Endodermal cell (in vitro differentiated cells): ENCODE measurements around the gene CDH13. TPM values are rescaled to one million over a fixed set of nuclear protein-coding genes. Genes with fewer than 3 reads are reported as not detected.

Experiments used
- DNase-seq: peaks from one replicate; pipeline ENCODE4 v3.0.0-alpha.2; 2017
- H3K27ac ChIP-seq: 2 replicates; pipeline ENCODE4 v1.5.1; 2013; ENCODE audit warnings: mild to moderate bottlenecking, low read depth, low read length, moderate library complexity
- H3K27me3 ChIP-seq: 2 replicates; pipeline ENCODE4 v1.6.1; 2013; ENCODE audit warnings: mild to moderate bottlenecking, low read length, moderate library complexity; ENCODE audit not compliant: insufficient read depth, control insufficient read depth, poor library complexity, severe bottlenecking
- H3K36me3 ChIP-seq: 2 replicates; pipeline ENCODE4 v1.7.0; 2013; ENCODE audit warnings: mild to moderate bottlenecking, low read length, moderate library complexity; ENCODE audit not compliant: control insufficient read depth, insufficient read depth
- H3K4me1 ChIP-seq: one replicate; pipeline ENCODE4 v1.7.0; 2013; ENCODE audit warnings: low read length; ENCODE audit not compliant: control insufficient read depth, insufficient read depth
- H3K4me3 ChIP-seq: 2 replicates; pipeline ENCODE4 v1.5.1; 2013; ENCODE audit warnings: mild to moderate bottlenecking, low read length, moderate library complexity
- H3K9ac ChIP-seq: 2 replicates; pipeline ENCODE4 v1.6.1; 2013; ENCODE audit warnings: mild to moderate bottlenecking, low read length, moderate library complexity; ENCODE audit not compliant: poor library complexity, severe bottlenecking; ENCODE audit errors: extremely low read depth
- H3K9me3 ChIP-seq: 2 replicates; pipeline ENCODE4 v1.6.1; 2013; ENCODE audit warnings: mild to moderate bottlenecking, low read length, moderate library complexity; ENCODE audit not compliant: control insufficient read depth
- H3K27ac Mint-ChIP-seq: 2 replicates; pipeline ENCODE4 v1.8.0; 2020; ENCODE audit warnings: mixed read lengths
- H3K27me3 Mint-ChIP-seq: 2 replicates; pipeline ENCODE4 v1.8.0; 2021; ENCODE audit warnings: mild to moderate bottlenecking, mixed read lengths; ENCODE audit not compliant: insufficient read depth
- H3K36me3 Mint-ChIP-seq: 2 replicates; pipeline ENCODE4 v1.8.0; 2020; ENCODE audit warnings: low read depth, mixed read lengths
- H3K4me1 Mint-ChIP-seq: 2 replicates; pipeline ENCODE4 v1.8.0; 2020; ENCODE audit warnings: mixed read lengths
- H3K4me3 Mint-ChIP-seq: 2 replicates; pipeline ENCODE4 v1.8.0; 2020; ENCODE audit warnings: mild to moderate bottlenecking, moderate library complexity, mixed read lengths
- H3K9me3 Mint-ChIP-seq: 2 replicates; pipeline ENCODE4 v1.8.0; 2020; ENCODE audit warnings: mild to moderate bottlenecking, mixed read lengths
- WGBS, 2 experiments: methylation state at CpG; one replicate each; pipeline versions ENCODE4 v1.1.5 to v1.1.7; 2013; ENCODE audit warnings: missing lambda C conversion rate in 2 of 2, mixed read lengths in 1 of 2; ENCODE audit not compliant: insufficient coverage in 1 of 2, insufficient read length in 1 of 2; 5-methylcytosine and 5-hydroxymethylcytosine counted together
- total RNA-seq, 2 donors: library from RNA; stranded (reverse); fragmentation: NEBNext Ultra II Directional in 1 of 2; extraction: Animal tissue kit (Norgen Biotek cat#: 25700) in 1 of 2; gene quantifications; 2 replicates in 1 of 2; 3 replicates in 1 of 2; pipeline ENCODE4 v1.2.1, GENCODE V29; 2021
- TF ChIP-seq, protein P1 (sequence below): fragments of 200-600 bp; sonication (generic); conservative IDR thresholded peaks from 2 replicates; pipeline ENCODE4 v1.5.0; 2021; ENCODE audit warnings: antibody characterized with exemption, mild to moderate bottlenecking

Gene CDH13
- total RNA-seq, 2 donors from 2014 or later = 0.86 to 1.8 TPM

DNA sequence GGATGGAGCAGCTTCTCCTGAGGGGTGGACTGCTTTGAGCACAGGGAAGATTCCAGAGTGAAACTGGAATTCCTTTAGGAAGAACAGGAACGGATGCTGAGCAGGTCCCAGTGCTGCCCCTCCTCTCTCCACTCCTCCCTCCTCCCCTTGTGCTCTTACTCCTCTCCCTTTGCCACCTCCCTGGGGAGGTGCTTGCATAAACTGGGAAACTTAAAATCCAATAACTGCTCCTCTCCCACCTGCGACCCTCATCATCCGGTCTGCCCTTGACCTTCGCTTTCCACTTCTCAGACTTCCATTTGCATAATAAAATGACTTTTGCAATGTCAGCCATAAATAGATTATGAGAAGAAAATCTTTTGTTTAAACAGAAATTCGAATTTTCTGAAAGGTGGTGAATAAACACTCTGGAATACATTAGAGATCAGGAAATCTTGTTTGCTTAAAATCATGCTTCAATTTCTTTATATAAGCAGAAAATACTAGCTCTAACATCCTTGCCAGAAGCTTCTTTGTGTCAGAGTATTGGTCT is 1204.8 kb downstream of the CDH13 start:
- WGBS, 2 experiments = 89% methylated on average over 5 of the region's 5 CpGs; no CpG with 5 or more reads in 1 of the 2 experiments
- peaks cover 30% of the 10 kb centered on the region for H3K4me1 Mint-ChIP-seq
- H3K27ac Mint-ChIP-seq = no peak overlapping the region

DNA sequence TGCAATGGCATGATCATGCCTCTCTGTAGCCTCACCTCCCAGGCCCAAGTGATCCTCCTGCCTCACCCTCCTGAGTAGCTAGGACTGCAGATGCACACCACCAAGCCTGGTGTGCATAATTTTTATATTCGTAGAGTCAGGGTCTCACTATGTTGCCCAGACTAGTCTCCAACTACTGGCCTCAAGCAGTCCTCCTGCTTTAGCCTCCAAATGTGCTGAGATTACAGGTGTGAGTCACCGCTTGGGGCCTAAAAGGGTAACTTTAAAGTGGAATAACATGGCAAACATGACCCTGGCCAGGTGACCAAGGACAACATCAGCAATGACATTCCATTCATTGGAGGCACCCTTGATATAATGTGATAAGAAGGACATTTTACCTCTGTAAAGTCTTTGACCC is 1207.2 kb downstream of the CDH13 start:
- no peak overlapping the region for H3K4me3 Mint-ChIP-seq
- WGBS, 2 experiments = 71 to 94% methylated on average over 1 to 2 of the region's 2 CpGs
- H3K9me3 ChIP-seq = peaks cover 52% of the 10 kb centered on the region
- no peak overlapping the region for H3K27ac ChIP-seq
- H3K9me3 Mint-ChIP-seq = peaks cover 36% of the 10 kb centered on the region
- H3K27ac Mint-ChIP-seq = no peak overlapping the region
- H3K9ac ChIP-seq = no peak overlapping the region
- H3K27me3 ChIP-seq = no peaks in the 10 kb centered on the region
- peaks cover 21% of the 10 kb centered on the region for H3K36me3 Mint-ChIP-seq
- DNase-seq = no peak
- no peaks in the 10 kb centered on the region for H3K27me3 Mint-ChIP-seq
- H3K36me3 ChIP-seq = no peaks in the 10 kb centered on the region
- H3K4me1 Mint-ChIP-seq = peaks cover 18% of the 10 kb centered on the region
- no peak overlapping the region for H3K4me3 ChIP-seq
- TF ChIP-seq, protein P1, sequence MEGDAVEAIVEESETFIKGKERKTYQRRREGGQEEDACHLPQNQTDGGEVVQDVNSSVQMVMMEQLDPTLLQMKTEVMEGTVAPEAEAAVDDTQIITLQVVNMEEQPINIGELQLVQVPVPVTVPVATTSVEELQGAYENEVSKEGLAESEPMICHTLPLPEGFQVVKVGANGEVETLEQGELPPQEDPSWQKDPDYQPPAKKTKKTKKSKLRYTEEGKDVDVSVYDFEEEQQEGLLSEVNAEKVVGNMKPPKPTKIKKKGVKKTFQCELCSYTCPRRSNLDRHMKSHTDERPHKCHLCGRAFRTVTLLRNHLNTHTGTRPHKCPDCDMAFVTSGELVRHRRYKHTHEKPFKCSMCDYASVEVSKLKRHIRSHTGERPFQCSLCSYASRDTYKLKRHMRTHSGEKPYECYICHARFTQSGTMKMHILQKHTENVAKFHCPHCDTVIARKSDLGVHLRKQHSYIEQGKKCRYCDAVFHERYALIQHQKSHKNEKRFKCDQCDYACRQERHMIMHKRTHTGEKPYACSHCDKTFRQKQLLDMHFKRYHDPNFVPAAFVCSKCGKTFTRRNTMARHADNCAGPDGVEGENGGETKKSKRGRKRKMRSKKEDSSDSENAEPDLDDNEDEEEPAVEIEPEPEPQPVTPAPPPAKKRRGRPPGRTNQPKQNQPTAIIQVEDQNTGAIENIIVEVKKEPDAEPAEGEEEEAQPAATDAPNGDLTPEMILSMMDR = no peak
- H3K4me1 ChIP-seq = no peaks in the 10 kb centered on the region

More for the DNA sequence above, 1204.8 kb downstream of the CDH13 start:
- no peaks in the 10 kb centered on the region for H3K27me3 Mint-ChIP-seq
- no peaks in the 10 kb centered on the region for H3K27me3 ChIP-seq
- H3K4me3 ChIP-seq = no peak overlapping the region
- TF ChIP-seq, protein P1 = no peak
- no peak overlapping the region for H3K27ac ChIP-seq
- no peaks in the 10 kb centered on the region for H3K4me1 ChIP-seq
- H3K9ac ChIP-seq = no peak overlapping the region
- H3K4me3 Mint-ChIP-seq = no peak overlapping the region
- H3K36me3 Mint-ChIP-seq = peaks cover 17% of the 10 kb centered on the region
- H3K36me3 ChIP-seq = no peaks in the 10 kb centered on the region
- peaks cover 25% of the 10 kb centered on the region for H3K9me3 Mint-ChIP-seq
- H3K9me3 ChIP-seq = peaks cover 28% of the 10 kb centered on the region
- no peak for DNase-seq

DNA sequence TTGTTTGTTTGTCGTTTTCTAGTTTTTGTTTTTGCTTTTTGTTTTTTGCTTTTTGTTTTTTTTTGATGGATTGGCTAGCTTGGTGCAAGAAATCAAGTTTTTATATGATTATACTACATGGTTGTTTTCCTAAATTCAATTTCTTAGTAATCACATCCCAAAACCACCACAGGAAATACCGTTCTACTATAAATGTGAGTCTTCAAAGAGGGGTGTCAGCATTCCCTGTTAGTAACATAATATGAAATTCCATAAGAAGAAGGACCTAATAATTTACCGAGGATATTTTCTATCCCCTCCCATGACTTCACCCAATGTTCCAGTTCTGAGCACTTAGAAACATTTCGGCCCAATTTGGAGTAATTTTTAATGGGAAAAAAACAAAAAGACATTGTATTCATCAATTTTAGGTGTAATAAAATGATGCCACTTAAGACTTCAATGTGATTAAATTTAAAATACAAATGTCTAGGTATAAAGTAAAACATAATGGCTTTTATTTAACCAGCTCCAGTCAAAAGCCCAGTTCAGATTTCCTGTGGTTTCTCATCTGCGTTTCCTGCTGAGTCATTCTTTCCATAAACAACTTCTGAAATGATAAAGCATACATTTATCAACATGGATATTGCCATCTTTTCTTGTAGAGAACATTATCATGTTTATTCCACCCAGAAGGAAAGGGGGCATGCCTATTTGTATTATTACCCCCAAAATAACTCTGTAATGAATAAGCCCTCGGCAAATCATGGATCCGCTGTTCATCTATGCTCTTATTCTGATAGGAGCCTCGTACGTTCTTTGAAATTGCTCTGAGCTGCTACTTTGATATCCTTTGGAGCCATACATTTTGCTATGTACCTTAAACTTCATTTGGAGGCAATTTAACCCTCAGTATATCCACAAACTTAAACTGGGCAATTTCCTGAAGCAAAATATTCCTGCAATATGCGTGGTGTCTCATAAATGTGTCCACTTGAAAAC is 1209.1 kb downstream of the CDH13 start:
- 80 to 92% methylated on average over 5 to 10 of the region's 10 CpGs for WGBS, 2 experiments
- H3K27ac ChIP-seq = peak overlapping the region; percentile 40
- H3K9ac ChIP-seq = no peak overlapping the region
- no peaks in the 10 kb centered on the region for H3K36me3 ChIP-seq
- no peaks in the 10 kb centered on the region for H3K27me3 ChIP-seq
- peaks cover 21% of the 10 kb centered on the region for H3K36me3 Mint-ChIP-seq
- H3K4me1 Mint-ChIP-seq = peaks cover 25% of the 10 kb centered on the region
- TF ChIP-seq, protein P1 = no peak
- no peak for DNase-seq
- H3K4me1 ChIP-seq = no peaks in the 10 kb centered on the region
- H3K9me3 ChIP-seq = peaks cover 60% of the 10 kb centered on the region
- no peaks in the 10 kb centered on the region for H3K27me3 Mint-ChIP-seq
- H3K4me3 ChIP-seq = no peak overlapping the region
- H3K9me3 Mint-ChIP-seq = peaks cover 46% of the 10 kb centered on the region
- H3K27ac Mint-ChIP-seq = peak overlapping the region; percentile 55
- H3K4me3 Mint-ChIP-seq = no peak overlapping the region
